ENCODE results near the gene JAM3.

DNA sequence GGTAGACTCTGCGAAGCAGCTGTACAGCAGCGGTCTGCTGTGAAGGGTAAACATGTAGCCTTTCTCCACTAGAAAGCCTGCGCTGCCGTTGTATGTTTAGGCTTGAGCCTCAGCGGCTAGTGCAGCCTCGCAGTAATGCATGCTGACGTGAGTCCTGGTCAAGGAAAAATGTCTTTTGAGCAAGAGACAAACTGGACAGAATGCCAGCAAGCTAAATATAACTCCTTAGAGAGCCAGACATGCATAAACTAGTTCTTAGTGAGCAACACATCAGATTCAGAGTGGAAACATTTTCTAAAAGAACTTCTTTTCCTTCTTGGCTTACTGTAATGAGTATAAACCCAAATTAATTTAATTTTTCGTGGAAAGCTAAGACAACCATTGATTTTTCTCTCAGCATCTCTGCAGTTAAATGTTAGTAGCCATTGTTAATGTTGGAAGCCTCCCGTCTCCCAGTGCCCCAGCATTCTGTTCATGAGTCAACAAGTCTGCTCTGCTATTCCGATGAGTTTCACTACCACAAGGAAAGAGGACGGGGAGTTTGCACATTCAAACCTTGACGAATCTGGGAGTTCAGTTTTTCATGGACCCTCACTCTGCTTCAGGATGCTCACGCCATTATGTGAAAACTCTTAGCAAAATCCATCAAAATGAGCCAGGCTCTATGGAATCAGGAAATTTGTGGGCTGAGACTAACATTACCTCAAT lies 51.4 kb downstream of the JAM3 start:
- TF ChIP-seq TOX (CRISPR knock-in tag; IDR thresholded peaks at IDR 0.05; ENCODE audit: borderline replicate concordance) (no peak), CSDC2 (CRISPR knock-in tag; IDR thresholded peaks at IDR 0.05) (no peak), CREB5 (CRISPR knock-in tag; IDR thresholded peaks at IDR 0.05; ENCODE audit: low read depth) (no peak), ARNTL (CRISPR knock-in tag; IDR thresholded peaks at IDR 0.05; ENCODE audit: borderline replicate concordance, low read depth) (no peak), TCF4 (CRISPR knock-in tag; IDR thresholded peaks at IDR 0.05; ENCODE audit: borderline replicate concordance) (no peak), ZFP3 (CRISPR knock-in tag; IDR thresholded peaks at IDR 0.05) (no peak), ZNF8 (CRISPR knock-in tag; IDR thresholded peaks at IDR 0.05) (no peak), GLIS3 (CRISPR knock-in tag; IDR thresholded peaks at IDR 0.05) (no peak), ZC3H10 (CRISPR knock-in tag; IDR thresholded peaks at IDR 0.05) (no peak), TSHZ2 (CRISPR knock-in tag; IDR thresholded peaks at IDR 0.05) (no peak)
- TF ChIP-seq, protein P1, sequence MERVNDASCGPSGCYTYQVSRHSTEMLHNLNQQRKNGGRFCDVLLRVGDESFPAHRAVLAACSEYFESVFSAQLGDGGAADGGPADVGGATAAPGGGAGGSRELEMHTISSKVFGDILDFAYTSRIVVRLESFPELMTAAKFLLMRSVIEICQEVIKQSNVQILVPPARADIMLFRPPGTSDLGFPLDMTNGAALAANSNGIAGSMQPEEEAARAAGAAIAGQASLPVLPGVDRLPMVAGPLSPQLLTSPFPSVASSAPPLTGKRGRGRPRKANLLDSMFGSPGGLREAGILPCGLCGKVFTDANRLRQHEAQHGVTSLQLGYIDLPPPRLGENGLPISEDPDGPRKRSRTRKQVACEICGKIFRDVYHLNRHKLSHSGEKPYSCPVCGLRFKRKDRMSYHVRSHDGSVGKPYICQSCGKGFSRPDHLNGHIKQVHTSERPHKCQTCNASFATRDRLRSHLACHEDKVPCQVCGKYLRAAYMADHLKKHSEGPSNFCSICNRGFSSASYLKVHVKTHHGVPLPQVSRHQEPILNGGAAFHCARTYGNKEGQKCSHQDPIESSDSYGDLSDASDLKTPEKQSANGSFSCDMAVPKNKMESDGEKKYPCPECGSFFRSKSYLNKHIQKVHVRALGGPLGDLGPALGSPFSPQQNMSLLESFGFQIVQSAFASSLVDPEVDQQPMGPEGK (CRISPR knock-in tag; IDR thresholded peaks at IDR 0.05; ENCODE audit: borderline replicate concordance) = no peak
- TF ChIP-seq, protein P2, sequence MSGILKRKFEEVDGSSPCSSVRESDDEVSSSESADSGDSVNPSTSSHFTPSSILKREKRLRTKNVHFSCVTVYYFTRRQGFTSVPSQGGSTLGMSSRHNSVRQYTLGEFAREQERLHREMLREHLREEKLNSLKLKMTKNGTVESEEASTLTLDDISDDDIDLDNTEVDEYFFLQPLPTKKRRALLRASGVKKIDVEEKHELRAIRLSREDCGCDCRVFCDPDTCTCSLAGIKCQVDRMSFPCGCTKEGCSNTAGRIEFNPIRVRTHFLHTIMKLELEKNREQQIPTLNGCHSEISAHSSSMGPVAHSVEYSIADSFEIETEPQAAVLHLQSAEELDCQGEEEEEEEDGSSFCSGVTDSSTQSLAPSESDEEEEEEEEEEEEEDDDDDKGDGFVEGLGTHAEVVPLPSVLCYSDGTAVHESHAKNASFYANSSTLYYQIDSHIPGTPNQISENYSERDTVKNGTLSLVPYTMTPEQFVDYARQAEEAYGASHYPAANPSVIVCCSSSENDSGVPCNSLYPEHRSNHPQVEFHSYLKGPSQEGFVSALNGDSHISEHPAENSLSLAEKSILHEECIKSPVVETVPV (CRISPR knock-in tag; IDR thresholded peaks at IDR 0.05) = no peak
